Measurements from ENCODE around the gene ANK3.

Gene ANK3

GRCh38 chr10:60340973-60341372 is 48.7 kb downstream of the ANK3 start:
- no peak for DNase-seq

GRCh38 chr10:60339757-60340156 is 49.9 kb downstream of the ANK3 start:
- DNase-seq = no peak

- DNase-seq = no peak
Observed at GRCh38 chr10:60338786-60339185, 50.9 kb downstream of the ANK3 start.

DNA sequence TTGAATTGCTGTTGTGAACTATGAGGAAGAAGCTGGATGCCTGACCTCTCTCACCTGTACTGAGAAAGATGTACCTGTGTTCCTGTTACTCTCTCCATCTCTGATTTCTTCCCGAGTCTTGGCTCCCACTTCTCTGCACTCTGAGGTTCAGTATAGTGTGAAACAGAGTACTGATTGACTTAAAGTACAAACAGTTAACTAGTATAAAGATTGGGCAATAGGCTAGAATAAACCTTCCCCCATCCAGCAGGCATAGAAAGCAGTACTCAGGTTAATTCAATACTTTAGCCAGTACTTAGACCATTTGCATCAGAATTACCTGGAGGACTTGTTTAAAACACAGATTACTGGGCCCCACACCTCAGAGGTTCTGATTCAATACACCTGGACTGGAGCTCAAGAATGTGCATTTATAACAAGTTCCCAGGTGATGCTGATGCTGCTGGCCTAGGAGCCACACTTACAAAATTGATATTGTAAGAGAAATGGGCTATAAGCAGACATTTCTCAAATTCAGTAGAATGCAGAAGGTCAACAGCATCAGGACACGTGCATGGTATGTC is 51.6 kb downstream of the ANK3 start:
- no peak for DNase-seq

DNA sequence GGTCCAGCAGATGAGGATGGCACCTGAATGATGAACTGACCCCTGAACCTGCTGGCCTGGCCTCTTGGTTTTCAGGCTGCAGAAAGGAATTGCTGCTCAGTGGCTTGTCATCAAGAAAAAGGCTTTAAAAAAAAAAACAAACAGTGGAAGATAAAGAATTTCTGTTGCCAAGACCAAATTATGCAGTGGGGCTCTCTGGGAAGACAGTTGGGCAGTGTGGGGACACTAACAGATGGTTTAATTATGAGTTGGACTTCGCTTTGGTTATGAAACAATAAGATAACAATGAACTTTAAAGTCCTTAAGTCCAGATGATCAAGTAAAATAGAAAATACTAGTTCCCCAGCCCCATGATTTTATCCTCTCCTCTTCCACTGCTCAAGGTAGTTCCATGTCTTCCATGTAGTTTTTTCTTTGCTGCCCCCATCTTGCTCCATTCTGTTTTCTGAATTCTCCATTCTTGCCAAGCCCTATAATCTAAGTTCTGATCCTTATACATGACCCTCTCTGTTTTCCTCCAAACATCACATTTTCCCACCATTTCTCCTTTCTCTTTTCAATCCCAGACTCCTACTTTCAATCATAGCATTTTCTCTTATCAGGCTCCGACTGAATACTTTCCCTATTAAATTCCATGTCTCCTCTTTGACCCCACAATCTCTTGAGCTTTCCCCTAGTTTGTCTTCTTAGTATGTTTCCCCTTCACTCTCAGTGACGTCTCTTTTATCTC is 52.6 kb downstream of the ANK3 start:
- no peak for DNase-seq

GRCh38 chr10:60335708-60336107 is 54.0 kb downstream of the ANK3 start:
- peak; percentile 2 for DNase-seq

GRCh38 chr10:60334991-60335390 is 54.7 kb downstream of the ANK3 start:
- DNase-seq = no peak

DNA sequence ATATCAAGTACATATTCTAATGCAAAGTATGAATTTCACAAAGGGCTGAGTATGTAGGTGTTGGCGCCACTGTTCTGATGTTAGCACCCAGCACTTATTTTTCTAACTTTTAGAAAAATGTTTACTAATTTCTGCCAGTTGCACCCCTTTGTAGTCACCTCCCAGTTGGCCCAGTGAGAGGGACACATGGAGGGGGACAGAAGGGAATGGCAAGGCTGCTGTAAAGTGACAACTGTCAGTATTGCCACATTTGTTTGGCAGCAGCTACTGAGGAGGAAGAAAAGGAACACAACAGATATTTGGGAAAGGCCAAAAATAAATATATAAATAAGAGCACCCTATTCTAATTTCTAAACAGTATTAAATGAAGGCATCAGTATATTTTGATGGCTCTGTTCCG is 57.3 kb downstream of the ANK3 start:
- no peak for DNase-seq

GRCh38 chr10:60331886-60332285 is 57.8 kb downstream of the ANK3 start:
- no peak for DNase-seq

DNA sequence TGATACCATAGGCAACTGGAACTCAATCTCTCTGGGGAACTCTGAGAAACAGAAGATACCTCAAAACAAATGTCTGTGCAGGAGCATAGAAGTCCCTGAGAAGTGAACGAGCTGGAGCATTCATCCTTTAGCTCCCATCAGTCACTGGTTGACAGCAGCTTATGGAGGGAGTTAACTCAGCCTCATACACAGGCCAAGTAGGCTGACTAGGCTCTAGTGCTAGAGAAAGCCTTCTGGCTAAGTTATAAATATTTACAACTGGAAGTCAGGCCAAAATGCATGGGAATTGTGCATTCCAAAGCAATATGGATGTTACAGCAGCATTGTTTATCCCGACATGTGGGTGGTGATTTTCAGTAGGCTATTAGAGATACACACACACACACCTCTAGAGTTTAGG is 66.5 kb downstream of the ANK3 start:
- DNase-seq = no peak

GRCh38 chr10:60320666-60321065 is 69.0 kb downstream of the ANK3 start:
- DNase-seq = no peak

GRCh38 chr10:60316029-60316428 is 73.6 kb downstream of the ANK3 start:
- DNase-seq = no peak

DNA sequence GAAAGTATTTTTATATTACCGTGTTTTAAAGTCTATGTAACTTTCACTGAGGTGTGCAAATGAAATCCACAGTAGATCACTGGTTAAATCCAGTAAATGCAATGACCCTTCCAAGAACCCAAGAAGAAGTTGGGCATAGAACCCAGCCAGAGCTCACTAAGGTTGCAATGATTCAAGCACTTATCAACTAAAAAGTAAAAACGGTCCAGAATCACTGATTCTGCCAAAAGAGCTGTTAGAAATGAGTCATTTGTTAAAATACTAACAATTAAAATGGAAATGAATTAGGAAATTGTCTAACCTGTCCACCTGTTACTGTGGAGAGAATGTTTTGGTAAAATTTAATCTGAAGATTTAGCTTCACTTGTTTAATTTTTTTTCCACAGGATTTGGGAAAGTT is 74.4 kb downstream of the ANK3 start:
- DNase-seq = no peak

DNA sequence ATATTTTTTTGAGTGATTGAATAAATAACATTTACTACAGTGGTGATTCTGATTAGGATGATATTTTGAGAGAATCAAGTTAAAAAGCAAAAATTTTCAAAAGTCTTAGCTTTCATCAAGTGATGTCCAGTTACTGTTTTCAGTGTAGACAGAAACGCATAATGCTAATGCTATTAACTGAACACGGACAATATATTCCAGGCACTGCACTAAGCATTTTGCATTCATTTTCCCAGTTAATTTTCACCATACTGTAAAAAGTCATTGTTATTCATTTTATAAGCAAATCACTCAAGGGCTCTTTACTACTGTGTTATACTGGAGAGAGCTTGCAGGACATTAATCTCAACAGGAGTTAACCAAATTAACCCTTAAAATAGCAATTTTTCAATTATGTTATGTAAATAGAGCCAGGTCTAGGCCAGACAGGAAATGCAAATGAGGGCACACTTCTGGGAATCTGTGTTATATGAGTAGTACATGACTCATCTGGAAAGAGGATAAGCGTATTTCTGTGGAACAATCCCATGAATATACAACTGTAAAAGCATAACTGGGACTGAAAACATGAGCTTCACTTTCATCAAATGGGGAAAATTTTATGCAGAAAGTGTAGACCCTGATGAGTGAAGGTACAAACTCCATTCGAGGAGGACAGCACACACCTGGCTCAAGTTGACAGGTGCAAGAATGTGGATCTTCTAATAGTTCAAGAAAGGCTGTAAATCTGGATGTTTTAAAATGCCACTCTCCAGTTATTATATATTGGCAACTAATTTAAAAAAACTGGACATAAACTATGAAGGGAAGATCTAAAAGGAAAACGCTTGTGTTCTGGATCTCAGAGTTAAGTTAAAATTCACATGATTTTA is 75.4 kb downstream of the ANK3 start:
- DNase-seq = peak; percentile 48

GRCh38 chr10:60313589-60313952 is 76.1 kb downstream of the ANK3 start:
- no peak for DNase-seq

DNA sequence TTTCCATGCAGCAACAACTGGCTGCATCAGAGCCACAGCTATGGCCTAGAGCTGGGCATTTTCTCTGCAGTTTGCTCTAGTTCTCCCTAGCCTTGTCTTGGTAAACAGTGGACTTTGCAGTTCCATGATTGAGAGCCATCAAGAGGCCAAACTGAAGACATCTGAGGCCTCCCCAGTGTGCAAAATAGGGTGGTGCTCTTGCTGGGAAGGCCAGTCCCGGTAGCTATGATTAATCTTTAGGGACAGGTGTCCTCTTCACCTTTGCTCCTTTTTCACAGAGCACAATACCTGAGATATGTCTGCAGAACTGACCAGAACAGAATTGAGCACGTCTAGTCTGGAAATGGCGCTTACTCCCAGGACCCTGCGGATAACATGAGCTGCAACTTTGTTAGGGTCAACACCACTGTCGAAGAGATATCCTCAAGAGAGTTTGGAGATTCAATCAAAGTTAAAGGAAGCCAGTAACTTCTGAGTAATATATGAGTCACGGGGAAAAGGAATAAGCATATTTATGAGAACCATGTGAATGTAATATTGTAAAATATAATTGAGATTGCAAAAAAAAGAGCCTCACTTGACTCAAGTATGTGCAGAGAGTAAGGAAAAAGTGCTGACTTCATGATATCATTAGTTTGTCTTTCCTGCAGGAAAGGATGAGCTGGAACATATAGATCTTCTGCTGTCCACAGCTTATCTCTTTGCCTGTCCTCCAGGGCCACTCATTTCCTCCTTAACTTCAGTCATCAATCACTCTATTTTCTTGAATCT is 76.7 kb downstream of the ANK3 start:
- DNase-seq = no peak

GRCh38 chr10:60311821-60312220 is 77.9 kb downstream of the ANK3 start:
- DNase-seq = no peak

DNA sequence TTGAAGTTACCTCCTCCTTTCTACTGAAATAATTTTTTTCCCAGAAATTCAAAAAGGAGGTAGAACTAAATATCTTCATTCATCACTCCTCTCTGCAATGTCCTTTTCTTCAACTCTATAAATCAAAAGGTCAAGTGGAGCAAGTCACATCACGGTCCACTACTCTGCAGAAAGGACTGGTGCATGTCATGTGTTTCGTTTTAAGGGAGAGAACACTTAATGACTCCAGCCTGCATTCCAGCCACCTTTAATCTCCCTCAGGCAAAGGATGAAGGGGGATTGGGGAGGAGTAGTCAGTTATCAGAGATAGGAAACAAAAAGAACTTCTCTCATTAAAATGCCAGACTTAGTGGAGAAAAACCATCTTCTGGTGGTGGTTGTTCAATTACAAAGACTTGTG is 78.9 kb downstream of the ANK3 start:
- no peak for DNase-seq

DNA sequence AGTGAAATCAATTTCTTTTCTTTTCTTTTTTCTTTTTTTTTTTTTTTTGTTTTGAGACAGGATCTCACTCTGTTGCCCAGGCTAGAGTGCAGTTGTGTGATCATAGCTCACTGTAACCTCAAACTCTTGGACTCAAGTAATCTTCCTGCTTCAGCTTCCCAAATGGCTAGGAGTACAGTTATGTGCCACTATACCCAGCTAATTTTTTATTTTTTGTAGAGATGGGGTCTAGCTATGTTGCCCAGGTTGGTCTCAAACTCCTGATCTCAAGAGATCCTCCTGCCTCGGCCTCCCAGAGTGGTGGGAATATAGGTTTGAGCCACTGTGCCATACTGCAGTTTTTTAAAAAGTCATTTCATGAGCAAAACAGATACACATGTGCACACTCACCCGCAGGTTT is 79.8 kb downstream of the ANK3 start:
- no peak for DNase-seq

DNA sequence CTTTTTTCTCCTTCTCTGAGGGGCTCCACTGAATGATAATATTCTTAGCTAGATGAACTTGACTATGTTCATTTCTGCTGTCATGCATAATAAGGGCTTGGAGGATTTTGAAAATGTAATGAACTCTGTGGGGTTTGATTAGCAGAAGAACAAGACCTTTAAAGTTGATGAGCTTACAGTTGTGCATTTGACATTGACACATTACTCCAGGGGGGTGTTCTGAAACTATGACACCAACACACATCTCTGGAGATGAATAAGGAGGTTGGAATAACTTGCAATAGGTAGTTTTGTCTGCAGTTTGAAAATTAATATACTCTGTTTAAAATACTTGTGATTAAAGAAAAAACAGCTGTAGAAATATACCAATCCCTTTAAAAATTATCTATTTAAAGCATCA is 80.3 kb downstream of the ANK3 start:
- no peak for DNase-seq

GRCh38 chr10:60305380-60305892 is 84.2 kb downstream of the ANK3 start:
- DNase-seq = no peak

- DNase-seq = no peak
Observed at GRCh38 chr10:60304829-60305379, 84.8 kb downstream of the ANK3 start.

DNA sequence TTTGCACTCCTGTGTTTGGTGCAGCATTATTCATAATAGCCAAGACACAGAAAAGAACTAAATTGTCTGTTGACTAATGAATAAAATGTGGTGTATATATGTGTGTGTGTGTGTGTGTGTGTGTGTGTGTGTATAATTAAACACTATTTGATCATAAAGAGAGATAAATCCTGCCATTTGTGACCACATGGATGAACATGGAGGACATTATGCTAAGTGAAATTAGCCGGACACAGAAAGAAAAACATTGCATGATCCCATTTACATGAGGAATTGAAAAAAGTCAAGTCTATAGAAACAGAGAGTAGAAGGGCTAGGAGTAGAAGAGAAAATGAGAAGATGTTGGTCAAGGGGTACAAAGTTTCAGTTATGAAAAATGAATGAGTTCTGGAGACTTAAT is 85.9 kb downstream of the ANK3 start:
- DNase-seq = no peak

Data from MV-4-11 (cell line).